H1 (cell line): ENCODE data around the gene TNC. TPM values are rescaled to one million over a fixed set of nuclear protein-coding genes. Genes with fewer than 3 reads are reported as not detected.

Experiments used
- CTCF ChIA-PET: fragments of 300-600 bp; sonication (Branson Sonifier 250); formaldehyde crosslinking; loops from one replicate; lab custom pipeline; 2021; ENCODE audit not compliant: partially characterized antibody; lab: Charles Lee
- POLR2A ChIA-PET: fragments of 300-600 bp; sonication (Branson Sonifier 250); formaldehyde crosslinking; loops from one replicate; lab custom pipeline; 2021; ENCODE audit warnings: inconsistent platforms; ENCODE audit not compliant: partially characterized antibody; lab: Charles Lee
- DNase-seq, 2 experiments: peaks; one replicate each; pipeline versions ENCODE4 v3.0.0 to v3.0.0-alpha.2; 2010 to 2022; ENCODE audit warnings: low spot score in 2 of 2, low read depth in 1 of 2, mixed read lengths in 1 of 2
- FAIRE-seq: peaks from 2 replicates; lab custom pipeline; 2011; peaks lifted over from hg19 to GRCh38; lab: Jason Lieb, UNC
- H2AFZ ChIP-seq: 2 replicates; pipeline ENCODE4 v1.8.1; 2012; ENCODE audit warnings: low read length, inconsistent platforms
- H2AK5ac ChIP-seq: 2 replicates; pipeline ENCODE4 v1.6.1; 2013; ENCODE audit warnings: low read depth, low read length
- H2BK120ac ChIP-seq: replicated peaks from 2 replicates; pipeline ENCODE3; 2013; ENCODE audit warnings: low read depth, low read length, inconsistent platforms
- H2BK12ac ChIP-seq: 2 replicates; pipeline ENCODE4 v1.6.1; 2013; ENCODE audit warnings: low read depth, low read length
- H2BK15ac ChIP-seq: 2 replicates; pipeline ENCODE4 v1.6.1; 2013; ENCODE audit warnings: low read length
- H2BK20ac ChIP-seq: 2 replicates; pipeline ENCODE4 v1.6.1; 2013; ENCODE audit warnings: low read length
- H2BK5ac ChIP-seq: 2 replicates; pipeline ENCODE4 v1.6.1; 2013; ENCODE audit warnings: low read depth, low read length
- H3K14ac ChIP-seq: 2 replicates; pipeline ENCODE4 v1.6.1; 2013; ENCODE audit warnings: inconsistent platforms; ENCODE audit not compliant: insufficient read length
- H3K18ac ChIP-seq: 2 replicates; pipeline ENCODE4 v1.6.1; 2013; ENCODE audit warnings: low read length; ENCODE audit errors: extremely low read depth
- H3K23ac ChIP-seq: 2 replicates; pipeline ENCODE4 v1.6.1; 2013; ENCODE audit warnings: inconsistent platforms; ENCODE audit not compliant: insufficient read length
- H3K23me2 ChIP-seq: 2 replicates; pipeline ENCODE4 v1.6.1; 2013; ENCODE audit warnings: low read depth, low read length
- H3K27ac ChIP-seq: 2 replicates; pipeline ENCODE4 v1.6.1; 2011; ENCODE audit warnings: low read depth, low read length, inconsistent platforms
- H3K27me3 ChIP-seq, 4 experiments: replicated peaks in 1 of 4; 1 replicate in 1 of 4; 2 replicates in 3 of 4; pipeline versions ENCODE4 v1.6.1 to v1.8.1; 2011 to 2013; ENCODE audit warnings: low read length in 3 of 4, mild to moderate bottlenecking in 3 of 4, inconsistent platforms in 2 of 4, mixed read lengths in 2 of 4, moderate library complexity in 1 of 4; ENCODE audit not compliant: control insufficient read depth in 3 of 4, insufficient read depth in 3 of 4; ENCODE audit errors: extremely low read depth in 1 of 4
- H3K36me3 ChIP-seq, 4 experiments: 2 replicates each; pipeline versions ENCODE4 v1.6.1 to v1.8.1; 2011 to 2013; ENCODE audit warnings: mild to moderate bottlenecking in 4 of 4, low read length in 3 of 4, moderate library complexity in 2 of 4, control low read depth in 1 of 4, inconsistent platforms in 1 of 4; ENCODE audit not compliant: insufficient read depth in 4 of 4, control insufficient read depth in 2 of 4
- H3K4ac ChIP-seq: replicated peaks from 2 replicates; pipeline ENCODE3; 2013; ENCODE audit warnings: low read length, low read depth, mixed read lengths, inconsistent platforms; ENCODE audit not compliant: insufficient read length
- H3K4me1 ChIP-seq, 4 experiments: replicated peaks in 1 of 4; 1 replicate in 1 of 4; 2 replicates in 3 of 4; pipeline versions ENCODE4 v1.6.1 to v1.8.1; 2011 to 2013; ENCODE audit warnings: low read length in 3 of 4, inconsistent platforms in 2 of 4, mixed read lengths in 1 of 4; ENCODE audit not compliant: insufficient read depth in 4 of 4, control insufficient read depth in 3 of 4
- H3K4me2 ChIP-seq, 2 experiments: 2 replicates each; pipeline versions ENCODE4 v1.6.1 to v1.8.1; 2011 to 2013; ENCODE audit warnings: low read depth in 2 of 2, low read length in 2 of 2, control low read depth in 1 of 2, inconsistent platforms in 1 of 2, mild to moderate bottlenecking in 1 of 2; ENCODE audit not compliant: insufficient read depth in 1 of 2
- H3K4me3 ChIP-seq, 4 experiments: fragments of 200-600, 300-600 bp in 1 of 4; sonication (generic), shearing (Covaris generic), sonication (Bioruptor Twin) in 1 of 4; 2 replicates each; pipeline versions ENCODE4 v1.5.1 to v1.8.1; 2011 to 2016; ENCODE audit warnings: low read length in 4 of 4, low read depth in 3 of 4, control low read depth in 2 of 4, inconsistent platforms in 2 of 4, mild to moderate bottlenecking in 2 of 4, mixed read lengths in 1 of 4, moderate library complexity in 1 of 4; ENCODE audit not compliant: insufficient read depth in 2 of 4; ENCODE audit errors: extremely low read depth in 1 of 4
- H3K56ac ChIP-seq: replicated peaks from 2 replicates; pipeline ENCODE3; 2013; ENCODE audit warnings: low read depth, mild to moderate bottlenecking, mixed read lengths, low read length, inconsistent platforms; ENCODE audit not compliant: insufficient read length
- H3K79me1 ChIP-seq: 2 replicates; pipeline ENCODE4 v1.6.1; 2013; ENCODE audit warnings: low read depth, low read length, control low read depth
- H3K79me2 ChIP-seq, 2 experiments: 2 replicates each; pipeline versions ENCODE4 v1.6.1 to v1.8.1; 2012 to 2013; ENCODE audit warnings: low read length in 2 of 2, mild to moderate bottlenecking in 2 of 2, inconsistent platforms in 1 of 2; ENCODE audit not compliant: insufficient read depth in 2 of 2, control insufficient read depth in 1 of 2
- H3K9ac ChIP-seq, 4 experiments: replicated peaks in 1 of 4; 1 replicate in 1 of 4; 2 replicates in 3 of 4; pipeline versions ENCODE4 v1.6.1 to v1.8.1; 2011 to 2013; ENCODE audit warnings: low read depth in 3 of 4, low read length in 3 of 4, control low read depth in 2 of 4, mild to moderate bottlenecking in 2 of 4, moderate library complexity in 2 of 4, inconsistent platforms in 1 of 4; ENCODE audit errors: extremely low read depth in 1 of 4
- H3K9me3 ChIP-seq, 2 experiments: 2 replicates each; pipeline versions ENCODE4 v1.6.1 to v1.8.1; 2012 to 2013; ENCODE audit warnings: mild to moderate bottlenecking in 2 of 2, moderate library complexity in 2 of 2, control low read depth in 1 of 2, inconsistent platforms in 1 of 2, low read depth in 1 of 2, low read length in 1 of 2, mixed read lengths in 1 of 2; ENCODE audit not compliant: insufficient read depth in 2 of 2
- H4K20me1 ChIP-seq, 2 experiments: replicated peaks in 1 of 2; 2 replicates each; pipeline versions ENCODE3 to v1.8.1; 2011 to 2013; ENCODE audit warnings: inconsistent platforms in 2 of 2, low read length in 2 of 2, mild to moderate bottlenecking in 1 of 2; ENCODE audit not compliant: insufficient read depth in 2 of 2, control insufficient read depth in 1 of 2
- H4K5ac ChIP-seq: 2 replicates; pipeline ENCODE4 v1.6.1; 2013; ENCODE audit warnings: low read length, low read depth, mixed read lengths, inconsistent platforms; ENCODE audit not compliant: insufficient read length
- H4K8ac ChIP-seq: 2 replicates; pipeline ENCODE4 v1.8.0; 2013; ENCODE audit warnings: mild to moderate bottlenecking, moderate library complexity, low read length, inconsistent platforms; ENCODE audit not compliant: insufficient read depth; ENCODE audit errors: extremely low read depth
- H4K91ac ChIP-seq: replicated peaks from 2 replicates; pipeline ENCODE3; 2013; ENCODE audit warnings: low read length, mixed read lengths, inconsistent platforms; ENCODE audit not compliant: insufficient read length
- BACH1 ChIP-seq: IDR thresholded peaks from 2 replicates; pipeline ENCODE4 v1.6.1; 2012; ENCODE audit warnings: low read length, improper control_type of control experiment
- BRCA1 ChIP-seq: IDR thresholded peaks from 2 replicates; pipeline ENCODE4 v1.6.1; 2012; ENCODE audit warnings: low read depth, low read length, improper control_type of control experiment
- CEBPB ChIP-seq: IDR thresholded peaks from 2 replicates; pipeline ENCODE4 v1.6.1; 2012; ENCODE audit warnings: low read depth, low read length
- CHD2 ChIP-seq: IDR thresholded peaks from 2 replicates; pipeline ENCODE4 v1.6.1; 2012; ENCODE audit warnings: low read length, improper control_type of control experiment
- CTBP2 ChIP-seq: IDR thresholded peaks from 2 replicates; pipeline ENCODE4 v1.7.0; 2011; ENCODE audit warnings: borderline replicate concordance, mild to moderate bottlenecking, moderate library complexity, mixed read lengths, low read length; ENCODE audit not compliant: insufficient read depth, insufficient read length
- EP300 ChIP-seq, 2 experiments: IDR thresholded peaks; 1 replicate in 1 of 2; 2 replicates in 1 of 2; pipeline ENCODE4 v1.6.1; 2011 to 2012; ENCODE audit warnings: low read depth in 2 of 2, low read length in 2 of 2, mild to moderate bottlenecking in 2 of 2, borderline replicate concordance in 1 of 2, inconsistent platforms in 1 of 2, moderate library complexity in 1 of 2
- FOSL1 ChIP-seq: IDR thresholded peaks from 2 replicates; pipeline ENCODE4 v1.6.1; 2011; ENCODE audit warnings: mild to moderate bottlenecking, low read depth, low read length, moderate library complexity; ENCODE audit not compliant: insufficient read depth
- GABPA ChIP-seq: IDR thresholded peaks from 2 replicates; pipeline ENCODE4 v1.6.1; 2011; ENCODE audit warnings: mild to moderate bottlenecking, low read length, moderate library complexity, borderline replicate concordance; ENCODE audit not compliant: insufficient read depth
- JUN ChIP-seq: IDR thresholded peaks from 2 replicates; pipeline ENCODE4 v1.6.1; 2011; ENCODE audit warnings: low read depth, mild to moderate bottlenecking, improper control_type of control experiment, low read length
- NANOG ChIP-seq: IDR thresholded peaks from 2 replicates; pipeline ENCODE4 v1.6.1; 2011; ENCODE audit warnings: low read length, low read depth, mild to moderate bottlenecking, inconsistent platforms; ENCODE audit not compliant: insufficient read depth, poor library complexity, severe bottlenecking
- RAD21 ChIP-seq, 2 experiments: IDR thresholded peaks in 1 of 2; conservative IDR thresholded peaks in 1 of 2; 2 replicates each; pipeline ENCODE4 v1.6.1; 2011; ENCODE audit warnings: low read depth in 2 of 2, low read length in 2 of 2, improper control_type of control experiment in 1 of 2, inconsistent platforms in 1 of 2, mild to moderate bottlenecking in 1 of 2, moderate library complexity in 1 of 2
- RBBP5 ChIP-seq: IDR thresholded peaks from 2 replicates; pipeline ENCODE4 v1.7.1; 2012; ENCODE audit warnings: low read depth, mild to moderate bottlenecking, inconsistent platforms, low read length, moderate library complexity, borderline replicate concordance
- SIX5 ChIP-seq: IDR thresholded peaks from 2 replicates; pipeline ENCODE4 v1.6.1; 2011; ENCODE audit warnings: mild to moderate bottlenecking, low read depth, low read length
- TAF7 ChIP-seq: optimal IDR thresholded peaks from 2 replicates; pipeline ENCODE3; 2011; ENCODE audit warnings: low read depth, mild to moderate bottlenecking, inconsistent platforms, low read length, moderate library complexity, borderline replicate concordance
- WGBS, 2 experiments: shearing (Covaris generic) in 1 of 2; methylation state at CpG; one replicate each; pipeline versions ENCODE4 v1.1.6 to v1.1.7; 2013 to 2015; ENCODE audit warnings: low lambda C conversion rate in 2 of 2, mixed read lengths in 2 of 2, inconsistent platforms in 1 of 2, low coverage in 1 of 2, missing lambda C conversion rate in 1 of 2; ENCODE audit not compliant: insufficient replicate concordance in 2 of 2, insufficient coverage in 1 of 2, insufficient read length in 1 of 2; ENCODE audit errors: extremely low coverage in 1 of 2, missing lambda C conversion rate in 1 of 2; 5-methylcytosine and 5-hydroxymethylcytosine counted together
- polyA plus RNA-seq, 7 experiments: library from polyadenylated mRNA; depleted of rRNA in 3 of 7; stranded (reverse) in 5 of 7; unstranded in 2 of 7; fragments of >200 nt in 5 of 7; fragments of 200-250 nt in 2 of 7; gene quantifications; 1 replicate in 5 of 7; 2 replicates in 1 of 7; 4 replicates in 1 of 7; pipeline versions ENCODE4 v1.2.1 to v1.2.3, GENCODE V29; 2011 to 2013; ENCODE audit warnings: missing spikeins in 2 of 7, mixed read lengths in 2 of 7
- total RNA-seq: library from RNA; stranded (reverse); fragmentation: NEBNext Ultra II Directional; extraction: Animal tissue kit (Norgen Biotek cat#: 25700); gene quantifications from 2 replicates; pipeline ENCODE4 v1.2.1, GENCODE V29; 2021

TNC gene
- total and polyA plus RNA-seq, 2 of the 8 experiments (the other 6 are each of a cell fraction or from before 2014, with no cell fraction given): 6.2 to 11.4 TPM

DNA sequence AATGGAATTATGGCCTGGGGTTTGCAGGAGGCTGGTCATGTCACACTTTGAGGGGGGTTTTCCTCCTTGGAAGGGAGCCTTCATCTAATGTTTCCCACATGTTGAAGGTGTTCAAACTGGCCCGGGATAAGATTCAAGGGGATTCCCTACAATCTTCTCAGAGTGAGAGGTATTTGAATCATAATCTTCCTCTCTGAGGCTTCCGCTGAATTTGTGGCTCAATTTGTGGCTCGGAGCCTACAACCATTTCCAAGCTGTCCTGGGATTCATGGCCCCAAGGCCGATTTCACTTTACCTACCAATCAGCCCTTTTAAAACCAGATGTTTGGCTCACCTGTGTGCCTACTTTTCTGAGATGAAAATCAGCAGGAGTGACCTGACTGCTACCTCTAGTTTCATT, 3.9 kb downstream of the TNC start:
- Histone ChIP-seq H3K27ac (no peak overlapping the region), H3K4me2 (no peak overlapping the region)
- FAIRE-seq: no peak

More for the DNA sequence above, 3.9 kb downstream of the TNC start:
- WGBS, 2 experiments: 93% methylated on average over 4 of the region's 4 CpGs; no CpG with 5 or more reads in 1 of the 2 experiments
- Histone ChIP-seq H3K79me1 (no peaks in the 10 kb centered on the region), H4K20me1 (no peaks in the 10 kb centered on the region), H2BK12ac (no peak overlapping the region), H2BK120ac (no peak overlapping the region), H3K4me3 (no peak overlapping the region), H3K14ac (no peak overlapping the region), H3K36me3 (no peaks in the 10 kb centered on the region), H2BK5ac (no peak overlapping the region), H2AFZ (no peak overlapping the region), H3K9me3 (no peaks in the 10 kb centered on the region), H4K5ac (no peak overlapping the region), H3K23ac (no peak overlapping the region), H2BK15ac (no peak overlapping the region), H3K27me3 (peaks cover 10 to 27% (median 19%) of the 10 kb centered on the region in 4 experiments), H3K4ac (no peak overlapping the region), H3K56ac (no peak overlapping the region), H4K8ac (no peak overlapping the region), H2AK5ac (no peak overlapping the region), H3K79me2 (no peaks in the 10 kb centered on the region), H3K9ac (no peak overlapping the region), H4K91ac (no peak overlapping the region), H3K4me1 (no peaks in the 10 kb centered on the region; a peak in 1 of 7 replicates), H3K18ac (no peak overlapping the region), H3K23me2 (peaks cover 10% of the 10 kb centered on the region; the same call in 1 of the 2 replicates), H2BK20ac (no peak overlapping the region)
- TF ChIP-seq NANOG (no peak), EP300 (IDR thresholded peaks at IDR 0.05; ENCODE audit: borderline replicate concordance in 1 of 2, low read depth in 2 of 2, low read length in 2 of 2) (no peak), JUN (no peak), SIX5 (no peak), TAF7 (no peak), GABPA (no peak), CEBPB (no peak), BRCA1 (no peak), RAD21 (IDR thresholded peaks at IDR 0.05 in 1 of 2, conservative IDR thresholded peaks at IDR 0.05 in 1 of 2; ENCODE audit: low read depth in 2 of 2, low read length in 2 of 2) (no peak), BACH1 (no peak), FOSL1 (no peak), CTBP2 (no peak), CHD2 (no peak), RBBP5 (no peak)
- CTCF ChIA-PET: interaction anchor here (0.6 to 0.8 kb wide), 2 partner anchors 27 to 93 kb away, joined by 3 read pairs; no protein-coding TSS in a partner anchor
- POLR2A ChIA-PET: no interaction called here
- DNase-seq: no peak
